SKM-1 (cell line): Measurements from ENCODE around the gene HDAC4.

Experiments
- DNase-seq: peaks from one replicate; lab custom pipeline; 2025; ENCODE audit not compliant: unreplicated experiment; lab: John Stamatoyannopoulos, UW

HDAC4 gene

GRCh38 chr2:239194731-239195317 lies 206.0 kb downstream of the HDAC4 start:
- DNase-seq, result no peak

DNA sequence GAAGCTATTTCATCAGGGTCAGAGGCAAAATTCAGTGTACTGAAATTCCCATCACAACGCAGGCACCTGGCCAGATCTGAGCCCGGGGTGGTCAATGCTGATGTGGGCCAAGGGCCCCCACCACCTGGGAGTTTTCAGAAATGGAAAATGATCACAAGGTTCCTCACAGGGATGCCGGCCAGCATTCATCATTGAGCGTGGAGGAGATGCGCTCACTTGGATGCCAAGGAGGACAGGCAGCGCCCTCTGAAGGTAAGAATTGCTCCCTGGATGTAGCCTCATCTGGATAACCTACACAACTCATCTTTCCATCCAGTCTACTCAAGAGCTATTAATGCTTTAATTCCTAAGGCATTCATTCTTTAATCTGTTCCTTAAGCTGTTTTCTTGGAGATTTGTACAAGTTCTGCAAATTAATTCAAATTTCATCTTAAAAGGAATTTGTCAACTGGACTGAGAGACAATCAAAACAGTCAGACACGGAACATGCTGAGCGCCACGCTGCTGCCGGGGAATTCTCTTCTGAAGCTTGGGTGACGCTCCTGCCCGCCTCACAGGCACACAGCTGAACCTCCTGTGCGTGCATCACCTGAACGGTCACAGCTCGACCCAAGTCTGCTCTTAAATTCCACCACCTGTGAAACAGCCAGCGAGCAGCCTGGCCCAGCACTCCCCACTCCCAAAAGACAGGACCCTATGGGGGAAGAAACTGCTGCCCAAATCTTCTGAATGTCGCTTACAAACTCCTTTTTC lies 206.7 kb downstream of the HDAC4 start:
- DNase-seq, result no peak

DNA sequence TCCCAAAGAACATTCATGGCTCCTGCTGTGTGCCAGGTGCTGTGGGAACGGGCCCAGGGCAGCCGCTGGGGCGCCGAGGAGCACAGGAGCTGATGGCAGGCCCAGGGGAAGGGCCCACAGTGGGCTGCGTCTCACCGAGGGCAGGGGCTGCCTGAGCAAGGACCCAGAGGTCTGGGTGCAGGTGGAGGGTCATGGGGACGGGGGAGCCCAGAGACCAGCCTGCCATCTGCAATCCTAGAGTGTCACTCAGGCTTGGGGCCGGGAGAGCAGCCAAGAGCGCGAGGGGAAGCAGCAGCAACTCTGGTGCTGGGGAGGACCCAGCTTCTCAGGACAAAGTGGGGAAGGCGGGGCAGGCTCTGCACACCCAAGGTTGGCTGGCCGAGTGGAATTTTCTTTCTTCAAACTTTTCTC lies 207.4 kb downstream of the HDAC4 start:
- DNase-seq, result no peak

DNA sequence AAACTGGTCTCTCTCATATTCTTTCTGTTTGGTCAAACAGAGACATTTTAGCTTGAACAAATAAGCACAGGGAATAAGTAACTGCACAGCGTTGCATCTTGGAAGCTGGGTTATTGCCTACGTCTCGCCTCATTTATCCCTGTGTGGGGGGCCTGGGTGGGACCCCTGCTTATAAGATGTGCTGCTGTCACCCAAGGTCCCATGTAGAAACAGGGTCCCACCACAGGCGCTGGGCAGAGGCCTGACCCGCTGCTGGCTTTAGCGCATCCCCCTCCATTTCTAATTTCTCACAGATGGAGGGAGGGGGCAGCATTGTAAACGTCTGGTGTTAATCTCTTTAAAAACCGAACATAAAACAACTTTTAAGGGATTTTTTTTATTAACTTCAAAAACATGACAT lies 207.8 kb downstream of the HDAC4 start:
- no peak for DNase-seq

- DNase-seq, result no peak
These were observed 208.4 kb downstream of the HDAC4 start for GRCh38 chr2:239192456-239192855.

DNA sequence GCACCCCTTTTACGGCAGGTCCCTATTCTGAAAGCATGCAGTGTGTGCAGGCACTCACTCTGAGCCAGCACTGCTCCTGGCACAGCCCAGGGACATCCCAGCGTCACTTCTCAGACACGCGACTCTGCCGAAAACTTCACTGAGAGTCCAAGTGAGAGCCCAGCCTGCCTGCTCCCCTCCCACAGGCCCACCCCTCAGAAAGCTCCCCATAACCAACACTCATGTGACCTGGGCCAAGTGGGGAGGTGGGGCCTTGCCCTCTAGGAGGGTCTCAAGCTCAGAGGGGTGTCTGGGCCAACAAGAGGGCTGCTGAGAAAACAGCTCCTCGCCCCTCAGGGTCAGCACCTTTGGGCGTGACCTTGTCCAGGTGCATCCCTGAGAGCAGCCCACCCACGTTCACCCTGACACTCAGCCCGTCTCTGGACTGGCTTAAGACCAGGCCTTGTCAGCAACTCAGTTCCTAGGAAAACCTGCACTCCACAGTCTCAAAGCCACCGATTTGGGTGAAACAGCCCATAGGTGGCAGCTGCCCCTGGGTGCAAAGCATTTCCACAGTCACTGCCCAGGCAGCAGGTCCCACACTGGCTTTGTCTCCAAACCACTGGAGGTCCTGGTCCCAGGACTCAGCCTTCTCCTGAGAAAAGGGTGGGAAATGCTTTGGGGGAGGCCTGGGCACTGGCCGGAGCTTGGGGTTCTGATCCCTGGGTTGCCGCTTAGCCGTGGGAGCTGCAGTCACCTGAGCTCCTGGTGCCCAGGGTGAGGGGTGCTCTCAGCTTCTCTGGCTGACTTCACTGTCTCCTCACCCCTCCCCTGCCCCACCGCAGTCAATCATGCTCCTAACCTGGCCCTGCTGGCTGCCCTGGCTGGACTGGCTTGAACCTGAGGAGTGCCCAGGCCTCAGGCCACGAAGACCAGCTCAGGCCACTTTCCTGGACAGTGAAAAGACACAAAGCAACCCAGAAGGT lies 209.6 kb downstream of the HDAC4 start:
- DNase-seq, result no peak

GRCh38 chr2:239190361-239190760 lies 210.5 kb downstream of the HDAC4 start:
- no peak for DNase-seq

DNA sequence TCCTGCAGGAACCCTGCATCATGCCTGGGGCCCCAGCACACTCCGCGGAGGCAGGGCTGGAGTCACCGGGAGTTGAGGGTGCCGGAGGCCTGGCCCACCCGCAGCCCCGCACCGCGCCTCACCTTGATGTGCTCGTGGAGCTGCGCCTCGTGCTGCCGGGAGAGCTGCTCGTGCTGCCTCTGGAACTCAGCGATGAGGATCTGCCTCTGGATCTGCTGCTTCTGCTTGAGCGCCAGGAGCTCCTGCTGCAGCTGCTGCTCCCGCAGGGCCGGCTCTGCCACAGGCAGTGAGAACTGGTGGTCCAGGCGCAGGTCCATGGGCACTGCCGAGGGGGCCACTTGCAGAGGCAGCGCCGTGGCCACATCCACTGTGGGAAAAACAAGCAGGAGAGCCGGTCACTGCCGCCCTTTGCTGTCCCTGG lies 211.1 kb downstream of the HDAC4 start:
- DNase-seq, result no peak

DNA sequence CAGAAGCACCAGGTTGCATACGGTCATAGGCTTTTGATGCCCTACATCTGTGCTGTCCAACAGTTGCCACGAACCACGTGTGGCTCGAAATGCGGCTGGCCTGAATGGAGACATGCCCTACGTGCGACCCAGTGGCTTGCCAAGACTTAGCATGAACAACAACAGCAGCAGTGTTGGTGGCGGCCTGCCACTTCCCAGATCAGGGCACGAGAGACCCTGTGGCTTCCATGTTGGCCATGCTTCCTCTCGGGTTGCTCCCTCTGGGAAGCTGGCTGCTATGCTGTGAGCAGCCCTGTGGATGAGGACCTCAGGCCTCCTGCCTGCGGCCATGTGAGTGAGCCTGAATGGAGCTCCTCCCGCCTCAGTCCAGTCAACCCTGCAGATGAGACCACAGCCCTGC lies 212.3 kb downstream of the HDAC4 start:
- DNase-seq, result no peak

DNA sequence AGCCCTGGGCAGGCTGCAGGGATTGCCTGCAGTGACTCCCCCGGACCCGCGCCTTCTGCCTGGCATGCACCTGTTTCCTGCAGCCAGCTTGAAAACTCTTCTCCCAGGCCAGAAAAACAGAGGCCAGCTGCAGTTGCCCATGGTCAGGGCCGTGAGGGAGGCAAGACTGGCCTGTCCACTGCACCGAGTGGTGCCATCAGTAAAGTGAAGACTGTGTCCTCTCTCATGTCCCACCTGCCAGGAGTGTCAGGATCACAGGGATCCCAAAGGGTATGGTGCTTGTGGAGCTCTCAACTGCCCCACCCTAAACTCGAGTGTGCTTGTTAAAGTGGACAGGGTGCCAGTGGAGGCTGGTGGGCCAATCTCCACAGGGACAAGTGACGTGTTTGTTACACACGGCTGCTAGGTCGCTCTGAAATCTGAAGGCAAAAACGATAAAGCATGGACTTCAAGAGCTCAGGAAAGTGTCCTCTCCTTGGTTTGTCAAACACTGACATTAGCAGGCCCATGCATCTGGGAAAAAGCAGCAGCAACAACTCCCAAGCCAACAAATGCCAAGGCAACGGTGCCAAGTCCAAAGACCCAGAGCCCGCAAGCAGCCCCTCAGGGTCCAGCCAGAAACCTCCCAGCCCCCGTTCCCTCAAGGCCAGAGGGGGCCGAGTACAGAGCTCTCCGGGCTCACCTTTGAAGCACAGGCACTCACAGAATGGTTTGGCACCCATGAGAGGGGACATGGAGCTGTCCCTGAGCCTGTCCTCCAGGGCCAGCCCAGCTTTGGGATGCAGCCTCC lies 213.2 kb downstream of the HDAC4 start:
- no peak for DNase-seq

GRCh38 chr2:239186516-239187357 lies 214.1 kb downstream of the HDAC4 start:
- DNase-seq, result no peak

GRCh38 chr2:239184968-239185903 lies 215.6 kb downstream of the HDAC4 start:
- DNase-seq, result no peak

DNA sequence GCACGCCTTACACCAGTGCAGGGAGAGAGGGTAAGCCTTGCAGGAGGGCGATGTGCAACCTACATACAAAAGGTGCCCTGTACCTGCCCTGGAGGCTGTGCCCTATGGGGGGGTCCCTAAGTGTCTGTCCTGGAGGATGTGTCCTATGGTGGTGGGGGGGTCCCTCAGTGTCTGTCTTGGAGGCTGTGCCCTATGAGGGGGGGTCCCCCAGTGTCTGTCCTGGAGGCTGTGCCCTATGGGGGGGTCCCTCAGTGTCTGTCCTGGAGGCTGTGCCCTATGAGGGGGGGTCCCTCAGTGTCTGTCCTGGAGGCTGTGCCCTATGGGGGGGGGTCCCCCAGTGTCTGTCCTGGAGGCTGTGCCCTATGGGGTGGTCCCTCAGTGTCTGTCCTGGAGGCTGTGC lies 216.6 kb downstream of the HDAC4 start:
- no peak for DNase-seq

- DNase-seq, result no peak
These were observed 217.6 kb downstream of the HDAC4 start for GRCh38 chr2:239182981-239183791.

GRCh38 chr2:239181903-239182581 lies 218.8 kb downstream of the HDAC4 start:
- DNase-seq, result no peak

- no peak for DNase-seq
These were observed 219.5 kb downstream of the HDAC4 start for GRCh38 chr2:239181074-239181902.
